PC-3 (cell line): ENCODE measurements around the gene ZBTB16.

Experiments
- EZH2 ChIP-seq: fragments of 300-600 bp; sonication (generic); IDR thresholded peaks from one replicate; pipeline ENCODE4 v1.6.1; 2017; ENCODE audit warnings: antibody characterized with exemption, mild to moderate bottlenecking, low read length; ENCODE audit not compliant: unreplicated experiment
- EZH2phosphoT487 ChIP-seq: fragments of 300-600 bp; sonication (generic); IDR thresholded peaks from 2 replicates; pipeline ENCODE4 v1.6.1; 2018; ENCODE audit warnings: mild to moderate bottlenecking, antibody characterized with exemption, low read length, borderline replicate concordance
- TF ChIP-seq, protein P1 (sequence below): fragments of 300-600 bp; sonication (generic); conservative IDR thresholded peaks from 2 replicates; pipeline ENCODE4 v1.5.1; 2017; ENCODE audit warnings: antibody characterized with exemption, low read depth, mild to moderate bottlenecking, low read length

DNA sequence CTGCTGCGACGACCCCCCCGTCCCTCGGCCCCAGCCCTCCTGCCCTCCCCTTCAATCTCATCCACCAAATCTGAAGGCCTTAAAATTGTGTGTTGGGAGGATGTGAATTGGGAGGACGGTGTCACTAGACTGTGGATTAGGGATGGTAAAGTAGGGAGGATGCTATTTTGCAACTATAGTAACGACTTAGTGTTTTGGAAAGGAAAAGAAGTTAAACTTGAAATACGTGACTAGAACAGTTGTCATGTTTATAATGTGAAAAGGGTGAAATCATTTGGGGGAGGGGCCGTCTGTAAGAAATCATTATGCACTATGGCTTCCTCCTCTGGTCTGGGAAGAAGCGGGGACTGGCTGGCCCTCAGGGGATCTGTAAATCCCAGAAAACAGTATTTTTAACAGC, 193.3 kb downstream of the ZBTB16 start:
- TF ChIP-seq, protein P1, sequence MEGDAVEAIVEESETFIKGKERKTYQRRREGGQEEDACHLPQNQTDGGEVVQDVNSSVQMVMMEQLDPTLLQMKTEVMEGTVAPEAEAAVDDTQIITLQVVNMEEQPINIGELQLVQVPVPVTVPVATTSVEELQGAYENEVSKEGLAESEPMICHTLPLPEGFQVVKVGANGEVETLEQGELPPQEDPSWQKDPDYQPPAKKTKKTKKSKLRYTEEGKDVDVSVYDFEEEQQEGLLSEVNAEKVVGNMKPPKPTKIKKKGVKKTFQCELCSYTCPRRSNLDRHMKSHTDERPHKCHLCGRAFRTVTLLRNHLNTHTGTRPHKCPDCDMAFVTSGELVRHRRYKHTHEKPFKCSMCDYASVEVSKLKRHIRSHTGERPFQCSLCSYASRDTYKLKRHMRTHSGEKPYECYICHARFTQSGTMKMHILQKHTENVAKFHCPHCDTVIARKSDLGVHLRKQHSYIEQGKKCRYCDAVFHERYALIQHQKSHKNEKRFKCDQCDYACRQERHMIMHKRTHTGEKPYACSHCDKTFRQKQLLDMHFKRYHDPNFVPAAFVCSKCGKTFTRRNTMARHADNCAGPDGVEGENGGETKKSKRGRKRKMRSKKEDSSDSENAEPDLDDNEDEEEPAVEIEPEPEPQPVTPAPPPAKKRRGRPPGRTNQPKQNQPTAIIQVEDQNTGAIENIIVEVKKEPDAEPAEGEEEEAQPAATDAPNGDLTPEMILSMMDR = no peak
- no peak for TF ChIP-seq EZH2phosphoT487
- TF ChIP-seq EZH2 = no peak
